GM23338 (cell line): ENCODE results near the gene MAP3K5. TPM values are rescaled to one million over a fixed set of nuclear protein-coding genes. Genes with fewer than 3 reads are reported as not detected.

Experiments used
- ATAC-seq: fragments of 200-7000 bp; cut with Tn5 transposase; 3 replicates; pipeline ENCODE4 v1.9.1; 2020
- DNase-seq: peaks from one replicate; pipeline ENCODE4 v3.0.0-alpha.2; 2015; ENCODE audit warnings: low spot score
- H2AFZ ChIP-seq: fragments of 200-600 bp; sonication (generic); 2 replicates; pipeline ENCODE4 v1.8.0; 2016; ENCODE audit warnings: antibody characterized with exemption, mild to moderate bottlenecking, moderate library complexity
- H3F3A ChIP-seq: fragments of 200-600 bp; sonication (generic); replicated peaks from 2 replicates; pipeline ENCODE4 v1.8.0; 2017; ENCODE audit warnings: antibody characterized with exemption, mixed run types, low read depth
- H3K27ac ChIP-seq: fragments of 200-600 bp; sonication (generic); 2 replicates; pipeline ENCODE4 v1.6.1; 2016; ENCODE audit warnings: low read depth
- H3K27me3 ChIP-seq: fragments of 200-600 bp; sonication (generic); 2 replicates; pipeline ENCODE4 v1.8.0; 2016; ENCODE audit warnings: mild to moderate bottlenecking, mixed run types, moderate library complexity; ENCODE audit not compliant: insufficient read depth
- H3K36me3 ChIP-seq: fragments of 200-600 bp; sonication (generic); 2 replicates; pipeline ENCODE4 v1.8.0; 2016; ENCODE audit warnings: mild to moderate bottlenecking; ENCODE audit not compliant: insufficient read depth
- H3K4me1 ChIP-seq: fragments of 200-600 bp; sonication (generic); 2 replicates; pipeline ENCODE4 v1.8.0; 2016; ENCODE audit warnings: mild to moderate bottlenecking, moderate library complexity; ENCODE audit not compliant: insufficient read depth
- H3K4me2 ChIP-seq: fragments of 200-600 bp; sonication (generic); 2 replicates; pipeline ENCODE4 v1.7.1; 2017; ENCODE audit warnings: mixed run types
- H3K4me3 ChIP-seq: fragments of 200-600 bp; sonication (generic); 2 replicates; pipeline ENCODE4 v1.6.1; 2016; ENCODE audit warnings: mixed run types
- H3K79me2 ChIP-seq: fragments of 200-600 bp; sonication (generic); replicated peaks from 2 replicates; pipeline ENCODE4 v1.8.0; 2017; ENCODE audit warnings: mild to moderate bottlenecking; ENCODE audit not compliant: insufficient read depth
- H3K9me2 ChIP-seq: fragments of 200-600 bp; sonication (generic); 2 replicates; pipeline ENCODE4 v1.8.0; 2017; ENCODE audit not compliant: insufficient read depth
- H4K20me1 ChIP-seq: fragments of 200-600 bp; sonication (generic); replicated peaks from 2 replicates; pipeline ENCODE4 v1.8.0; 2017; ENCODE audit warnings: mild to moderate bottlenecking; ENCODE audit not compliant: insufficient read depth
- H3K27ac Mint-ChIP-seq: 2 replicates; pipeline ENCODE4 v1.8.0; 2020; ENCODE audit warnings: inconsistent platforms, mild to moderate bottlenecking, moderate library complexity, mixed read lengths
- H3K27me3 Mint-ChIP-seq: 3 replicates; pipeline ENCODE4 v1.8.0; 2022; ENCODE audit warnings: low read depth, mild to moderate bottlenecking, moderate library complexity, mixed read lengths, inconsistent platforms; ENCODE audit not compliant: insufficient read depth, poor library complexity
- H3K36me3 Mint-ChIP-seq: 3 replicates; pipeline ENCODE4 v1.8.0; 2021; ENCODE audit warnings: low read depth, mild to moderate bottlenecking, inconsistent platforms, moderate library complexity, mixed read lengths
- H3K4me1 Mint-ChIP-seq: 3 replicates; pipeline ENCODE4 v1.8.0; 2020; ENCODE audit warnings: mild to moderate bottlenecking, inconsistent platforms, mixed read lengths
- H3K4me3 Mint-ChIP-seq: 3 replicates; pipeline ENCODE4 v1.8.0; 2021; ENCODE audit warnings: moderate library complexity, mild to moderate bottlenecking, inconsistent platforms, mixed read lengths
- H3K9me3 Mint-ChIP-seq: 3 replicates; pipeline ENCODE4 v1.8.0; 2020; ENCODE audit warnings: moderate library complexity, mild to moderate bottlenecking, inconsistent platforms, mixed read lengths
- CREB1 ChIP-seq: fragments of 250-450 bp; sonication (Bioruptor Pico); IDR thresholded peaks from 2 replicates; pipeline ENCODE4 v1.5.0; 2020; ENCODE audit warnings: low read depth, mild to moderate bottlenecking, moderate library complexity
- EZH2phosphoT487 ChIP-seq: fragments of 200-600 bp; sonication (generic); IDR thresholded peaks from one replicate; pipeline ENCODE4 v1.8.1; 2018; ENCODE audit warnings: antibody characterized with exemption; ENCODE audit not compliant: unreplicated experiment
- JUNB ChIP-seq: IDR thresholded peaks from one replicate; pipeline ENCODE4 v1.6.1; 2016; ENCODE audit warnings: antibody characterized with exemption; ENCODE audit not compliant: unreplicated experiment
- NANOG ChIP-seq: IDR thresholded peaks from 2 replicates; pipeline ENCODE4 v1.6.1; 2016; ENCODE audit warnings: antibody characterized with exemption, borderline replicate concordance
- POLR2AphosphoS5 ChIP-seq: IDR thresholded peaks from 2 replicates; pipeline ENCODE4 v1.6.1; 2016; ENCODE audit warnings: antibody characterized with exemption, low read depth
- ZNF331 ChIP-seq: fragments of 250-450 bp; sonication (Bioruptor Pico); IDR thresholded peaks from 2 replicates; pipeline ENCODE4 v1.5.0; 2020; ENCODE audit warnings: low read depth, mild to moderate bottlenecking, moderate library complexity
- polyA plus RNA-seq: library from polyadenylated mRNA; unstranded; fragments of >200 nt; fragmentation: Nextera tagmentation; extraction: Ambion mirVana; gene quantifications from 2 replicates; pipeline ENCODE4 v1.2.1, GENCODE V29; 2016
- total RNA-seq: library from RNA; depleted of rRNA; stranded (reverse); fragments of >200 nt; shearing (Covaris generic); gene quantifications from 2 replicates; pipeline ENCODE4 v1.2.3, GENCODE V29; 2014
- TF ChIP-seq, protein P1 (sequence below): IDR thresholded peaks from 2 replicates; pipeline ENCODE4 v1.6.1; 2016; ENCODE audit warnings: antibody characterized with exemption
- TF ChIP-seq, protein P2 (sequence below), 2 experiments: fragments of 200-600 bp in 1 of 2; sonication (generic) in 1 of 2; conservative IDR thresholded peaks; 2 replicates each; pipeline versions ENCODE4 v1.5.1 to v1.6.1; 2016 to 2017; ENCODE audit warnings: antibody characterized with exemption in 2 of 2, low read depth in 2 of 2, mild to moderate bottlenecking in 2 of 2, moderate library complexity in 1 of 2
- TF ChIP-seq, protein P3 (sequence below): IDR thresholded peaks from one replicate; pipeline ENCODE4 v1.6.1; 2018; ENCODE audit warnings: antibody characterized with exemption; ENCODE audit not compliant: unreplicated experiment

The MAP3K5 gene
- total and polyA plus RNA-seq, 2 experiments from 2014 or later = 0.76 to 2.8 TPM

DNA sequence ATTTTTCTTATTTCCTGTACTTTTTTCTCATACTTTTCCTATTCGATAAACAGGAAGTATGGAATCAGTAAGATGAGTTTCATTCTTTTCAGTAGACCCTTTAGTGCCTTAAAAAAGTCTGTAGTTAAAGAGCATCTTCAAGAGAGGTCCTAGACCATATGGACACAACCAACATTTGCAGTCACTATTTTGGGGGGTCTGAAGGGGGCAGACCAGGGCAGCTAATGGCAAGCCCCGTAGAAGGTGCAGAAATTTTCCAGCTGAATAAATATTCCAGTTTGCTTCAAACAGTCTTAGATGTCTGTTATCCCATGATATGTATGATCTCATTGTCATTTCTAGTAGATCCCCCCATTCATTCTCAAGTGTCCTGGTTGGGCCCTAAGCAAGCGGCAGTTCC is 52.8 kb downstream of the MAP3K5 start:
- Mint-ChIP-seq H3K4me1 (peaks cover 8% of the 10 kb centered on the region), H3K4me3 (no peak overlapping the region), H3K27ac (no peak overlapping the region), H3K27me3 (no peaks in the 10 kb centered on the region), H3K9me3 (no peaks in the 10 kb centered on the region), H3K36me3 (no peaks in the 10 kb centered on the region)
- H3K4me2 ChIP-seq = no peak overlapping the region
- no peak overlapping the region for H3K4me3 ChIP-seq
- H3K9me2 ChIP-seq = no peaks in the 10 kb centered on the region
- no peak for DNase-seq
- H2AFZ ChIP-seq = no peak overlapping the region
- H3K27me3 ChIP-seq = no peaks in the 10 kb centered on the region
- no peaks in the 10 kb centered on the region for H3F3A ChIP-seq
- H3K36me3 ChIP-seq = no peaks in the 10 kb centered on the region
- ATAC-seq = peak; percentile 28; the same call in 1 of the 3 replicates
- no peaks in the 10 kb centered on the region; the same call in 1 of the 2 replicates for H3K4me1 ChIP-seq
- TF ChIP-seq, protein P1, sequence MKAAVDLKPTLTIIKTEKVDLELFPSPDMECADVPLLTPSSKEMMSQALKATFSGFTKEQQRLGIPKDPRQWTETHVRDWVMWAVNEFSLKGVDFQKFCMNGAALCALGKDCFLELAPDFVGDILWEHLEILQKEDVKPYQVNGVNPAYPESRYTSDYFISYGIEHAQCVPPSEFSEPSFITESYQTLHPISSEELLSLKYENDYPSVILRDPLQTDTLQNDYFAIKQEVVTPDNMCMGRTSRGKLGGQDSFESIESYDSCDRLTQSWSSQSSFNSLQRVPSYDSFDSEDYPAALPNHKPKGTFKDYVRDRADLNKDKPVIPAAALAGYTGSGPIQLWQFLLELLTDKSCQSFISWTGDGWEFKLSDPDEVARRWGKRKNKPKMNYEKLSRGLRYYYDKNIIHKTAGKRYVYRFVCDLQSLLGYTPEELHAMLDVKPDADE = no peak
- TF ChIP-seq, protein P2, sequence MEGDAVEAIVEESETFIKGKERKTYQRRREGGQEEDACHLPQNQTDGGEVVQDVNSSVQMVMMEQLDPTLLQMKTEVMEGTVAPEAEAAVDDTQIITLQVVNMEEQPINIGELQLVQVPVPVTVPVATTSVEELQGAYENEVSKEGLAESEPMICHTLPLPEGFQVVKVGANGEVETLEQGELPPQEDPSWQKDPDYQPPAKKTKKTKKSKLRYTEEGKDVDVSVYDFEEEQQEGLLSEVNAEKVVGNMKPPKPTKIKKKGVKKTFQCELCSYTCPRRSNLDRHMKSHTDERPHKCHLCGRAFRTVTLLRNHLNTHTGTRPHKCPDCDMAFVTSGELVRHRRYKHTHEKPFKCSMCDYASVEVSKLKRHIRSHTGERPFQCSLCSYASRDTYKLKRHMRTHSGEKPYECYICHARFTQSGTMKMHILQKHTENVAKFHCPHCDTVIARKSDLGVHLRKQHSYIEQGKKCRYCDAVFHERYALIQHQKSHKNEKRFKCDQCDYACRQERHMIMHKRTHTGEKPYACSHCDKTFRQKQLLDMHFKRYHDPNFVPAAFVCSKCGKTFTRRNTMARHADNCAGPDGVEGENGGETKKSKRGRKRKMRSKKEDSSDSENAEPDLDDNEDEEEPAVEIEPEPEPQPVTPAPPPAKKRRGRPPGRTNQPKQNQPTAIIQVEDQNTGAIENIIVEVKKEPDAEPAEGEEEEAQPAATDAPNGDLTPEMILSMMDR (conservative IDR thresholded peaks at IDR 0.05; ENCODE audit: low read depth in 2 of 2) = peak in 1 of 2 experiments; percentile 40; a peak in 2 of 4 replicates
- no peaks in the 10 kb centered on the region for H3K79me2 ChIP-seq
- no peak overlapping the region for H3K27ac ChIP-seq
- no peaks in the 10 kb centered on the region for H4K20me1 ChIP-seq

DNA sequence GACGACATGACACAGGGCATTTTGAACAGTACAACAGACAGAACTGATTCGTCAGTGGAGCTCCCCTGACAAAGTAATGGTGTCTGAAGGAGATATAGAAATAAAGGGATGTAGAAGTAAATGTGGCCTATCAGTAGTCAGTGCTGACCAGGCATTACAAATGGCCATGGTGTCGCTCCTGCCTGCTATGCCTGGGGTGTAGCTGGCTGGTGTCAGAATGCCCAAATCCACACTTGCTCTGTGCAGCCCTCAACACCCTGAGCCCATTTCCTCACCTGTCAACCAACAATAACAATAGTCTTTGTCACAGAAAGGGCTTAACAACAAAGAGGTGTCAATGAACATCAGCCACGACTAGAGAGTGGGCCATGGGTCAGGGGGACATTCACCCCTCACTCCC is 53.2 kb downstream of the MAP3K5 start:
- TF ChIP-seq CREB1 = no peak
- no peak for TF ChIP-seq EZH2phosphoT487
- Histone ChIP-seq H3K27me3 (no peaks in the 10 kb centered on the region), H3K27ac (no peak overlapping the region), H3K4me1 (no peaks in the 10 kb centered on the region; the same call in 1 of the 2 replicates), H3K9me2 (no peaks in the 10 kb centered on the region), H3K4me2 (no peak overlapping the region), H2AFZ (no peak overlapping the region), H3K79me2 (no peaks in the 10 kb centered on the region), H4K20me1 (no peaks in the 10 kb centered on the region), H3K36me3 (no peaks in the 10 kb centered on the region), H3K4me3 (no peak overlapping the region), H3F3A (no peaks in the 10 kb centered on the region)
- Mint-ChIP-seq H3K9me3 (no peaks in the 10 kb centered on the region), H3K4me3 (no peak overlapping the region), H3K27ac (no peak overlapping the region), H3K4me1 (peaks cover 8% of the 10 kb centered on the region), H3K36me3 (no peaks in the 10 kb centered on the region), H3K27me3 (no peaks in the 10 kb centered on the region)
- DNase-seq (no peak), ATAC-seq (no peak)

DNA sequence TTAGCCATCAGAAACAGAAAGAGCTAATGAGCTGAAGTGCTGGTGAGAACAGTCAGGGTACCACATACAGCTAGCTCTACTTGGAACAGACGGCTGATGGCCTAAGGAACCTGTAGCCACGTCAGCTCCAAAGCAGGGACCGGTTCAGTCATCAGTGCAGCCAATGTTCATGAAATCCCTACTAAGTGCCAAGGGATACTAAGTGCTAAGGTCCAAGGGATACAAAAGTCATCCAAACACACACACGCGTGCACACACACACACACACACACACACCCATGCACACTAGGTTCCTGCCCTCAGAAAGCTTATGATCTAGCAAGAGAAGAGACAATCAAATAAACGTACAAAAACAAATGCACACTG is 53.6 kb downstream of the MAP3K5 start:
- Mint-ChIP-seq H3K36me3 (no peaks in the 10 kb centered on the region), H3K4me1 (peaks cover 8% of the 10 kb centered on the region), H3K27ac (no peak overlapping the region), H3K27me3 (no peaks in the 10 kb centered on the region), H3K4me3 (no peak overlapping the region), H3K9me3 (no peaks in the 10 kb centered on the region)
- Histone ChIP-seq H3K36me3 (no peaks in the 10 kb centered on the region), H3K4me1 (no peaks in the 10 kb centered on the region; the same call in 1 of the 2 replicates), H3K4me2 (no peak overlapping the region), H3K79me2 (no peaks in the 10 kb centered on the region), H4K20me1 (no peaks in the 10 kb centered on the region), H3F3A (no peaks in the 10 kb centered on the region), H2AFZ (no peak overlapping the region), H3K4me3 (no peak overlapping the region), H3K9me2 (no peaks in the 10 kb centered on the region), H3K27me3 (no peaks in the 10 kb centered on the region), H3K27ac (no peak overlapping the region)
- ATAC-seq (no peak), DNase-seq (no peak)
- TF ChIP-seq ZNF331 (CRISPR knock-in tag) (no peak), POLR2AphosphoS5 (no peak), NANOG (no peak), JUNB (no peak)
- TF ChIP-seq, protein P3, sequence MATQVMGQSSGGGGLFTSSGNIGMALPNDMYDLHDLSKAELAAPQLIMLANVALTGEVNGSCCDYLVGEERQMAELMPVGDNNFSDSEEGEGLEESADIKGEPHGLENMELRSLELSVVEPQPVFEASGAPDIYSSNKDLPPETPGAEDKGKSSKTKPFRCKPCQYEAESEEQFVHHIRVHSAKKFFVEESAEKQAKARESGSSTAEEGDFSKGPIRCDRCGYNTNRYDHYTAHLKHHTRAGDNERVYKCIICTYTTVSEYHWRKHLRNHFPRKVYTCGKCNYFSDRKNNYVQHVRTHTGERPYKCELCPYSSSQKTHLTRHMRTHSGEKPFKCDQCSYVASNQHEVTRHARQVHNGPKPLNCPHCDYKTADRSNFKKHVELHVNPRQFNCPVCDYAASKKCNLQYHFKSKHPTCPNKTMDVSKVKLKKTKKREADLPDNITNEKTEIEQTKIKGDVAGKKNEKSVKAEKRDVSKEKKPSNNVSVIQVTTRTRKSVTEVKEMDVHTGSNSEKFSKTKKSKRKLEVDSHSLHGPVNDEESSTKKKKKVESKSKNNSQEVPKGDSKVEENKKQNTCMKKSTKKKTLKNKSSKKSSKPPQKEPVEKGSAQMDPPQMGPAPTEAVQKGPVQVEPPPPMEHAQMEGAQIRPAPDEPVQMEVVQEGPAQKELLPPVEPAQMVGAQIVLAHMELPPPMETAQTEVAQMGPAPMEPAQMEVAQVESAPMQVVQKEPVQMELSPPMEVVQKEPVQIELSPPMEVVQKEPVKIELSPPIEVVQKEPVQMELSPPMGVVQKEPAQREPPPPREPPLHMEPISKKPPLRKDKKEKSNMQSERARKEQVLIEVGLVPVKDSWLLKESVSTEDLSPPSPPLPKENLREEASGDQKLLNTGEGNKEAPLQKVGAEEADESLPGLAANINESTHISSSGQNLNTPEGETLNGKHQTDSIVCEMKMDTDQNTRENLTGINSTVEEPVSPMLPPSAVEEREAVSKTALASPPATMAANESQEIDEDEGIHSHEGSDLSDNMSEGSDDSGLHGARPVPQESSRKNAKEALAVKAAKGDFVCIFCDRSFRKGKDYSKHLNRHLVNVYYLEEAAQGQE = no peak
